Uterus (tissue), 4 donors: ENCODE data around the gene KLHL28. TPM values are rescaled to one million over a fixed set of nuclear protein-coding genes. Genes with fewer than 3 reads are reported as not detected.
"Not testable (repeated sequence)": the region's sequence is repeated elsewhere in the genome, so short reads cannot be mapped to it uniquely, and the experiment has no call there.

ENCODE experiments used
- DNase-seq, 2 donors: peaks; one replicate each; pipeline ENCODE4 v3.0.0-alpha.2; 2019 to 2020
- H3K27ac ChIP-seq, 2 donors: fragments of 200-600 bp; sonication (generic); 1 replicate in 1 of 2; 2 replicates in 1 of 2; pipeline ENCODE4 v1.5.1; 2016 to 2018
- H3K27me3 ChIP-seq, 2 donors: fragments of 200-600 bp; sonication (generic); one replicate each; pipeline ENCODE4 v1.5.1; 2018 to 2019; ENCODE audit warnings: control low read depth in 1 of 2
- H3K36me3 ChIP-seq, 2 donors: fragments of 200-600 bp; sonication (generic); one replicate each; pipeline ENCODE4 v1.5.1; 2019; ENCODE audit warnings: control low read depth in 1 of 2
- H3K4me1 ChIP-seq, 2 donors: fragments of 200-600 bp; sonication (generic); one replicate each; pipeline ENCODE4 v1.5.1; 2018 to 2019; ENCODE audit warnings: control low read depth in 1 of 2
- H3K4me3 ChIP-seq, 2 donors: fragments of 200-600 bp; sonication (generic); 1 replicate in 1 of 2; 2 replicates in 1 of 2; pipeline ENCODE4 v1.5.1; 2018 to 2019; ENCODE audit warnings: mild to moderate bottlenecking in 1 of 2
- H3K9me3 ChIP-seq, 2 donors: fragments of 200-600 bp; sonication (generic); one replicate each; pipeline ENCODE4 v1.5.1; 2019; ENCODE audit warnings: control low read depth in 1 of 2
- CTCF ChIP-seq, 4 experiments: fragments of 200-600 bp in 2 of 4; fragments of 450-650 bp in 2 of 4; sonication (generic) in 2 of 4; IDR thresholded peaks; one replicate each; pipeline ENCODE4 v1.5.1; 2016 to 2019; ENCODE audit warnings: antibody characterized with exemption in 4 of 4, mild to moderate bottlenecking in 2 of 4, moderate library complexity in 1 of 4
- POLR2A ChIP-seq, 2 donors: fragments of 450-650 bp; IDR thresholded peaks; one replicate each; pipeline ENCODE4 v1.6.1; 2016; ENCODE audit warnings: antibody characterized with exemption in 2 of 2, mild to moderate bottlenecking in 1 of 2, moderate library complexity in 1 of 2
- intact Hi-C: fragments of 100-400 bp; cut with DNase I; formaldehyde crosslinking; loops from one replicate; pipeline ENCODE4 v1.15.1; 2023; ENCODE audit warnings: low total_unique reads
- total RNA-seq, 4 donors: library from RNA; depleted of rRNA in 3 of 4; stranded (reverse); fragments of >200 nt in 3 of 4; gene quantifications; one replicate each; pipeline versions ENCODE4 v1.1.0 to v1.2.4, GENCODE V29; 2014 to 2023
- donor health status: DM: yes; HTN: yes; CAD: no.

Gene KLHL28
- total RNA-seq, 4 donors from 2014 or later: 3.6 to 40.2 (median 16.0) TPM

GRCh38 chr14:44895716-44896115 is 66.0 kb downstream of the KLHL28 start:
- Histone ChIP-seq H3K4me3 (no peak overlapping the region), H3K36me3 (no peaks in the 10 kb centered on the region), H3K4me1 (no peaks in the 10 kb centered on the region), H3K9me3 (no peaks in the 10 kb centered on the region), H3K27ac (peak overlapping the region; percentile 80 to 99), H3K27me3 (no peaks in the 10 kb centered on the region)
- no peak for DNase-seq
- TF ChIP-seq CTCF (IDR thresholded peaks at IDR 0.05) (no peak), POLR2A (IDR thresholded peaks at IDR 0.05) (no peak)
- intact Hi-C loops: loop anchor here (10.0 kb wide), 1 partner anchor 69 kb away; the partner anchor contains the start of genes KLHL28 and TOGARAM1

GRCh38 chr14:44893535-44893934 is 68.2 kb downstream of the KLHL28 start:
- H3K4me1 ChIP-seq: no peaks in the 10 kb centered on the region
- no peaks in the 10 kb centered on the region for H3K36me3 ChIP-seq
- no peaks in the 10 kb centered on the region for H3K27me3 ChIP-seq
- H3K27ac ChIP-seq: no peak overlapping the region
- no peak for TF ChIP-seq POLR2A (IDR thresholded peaks at IDR 0.05)
- TF ChIP-seq CTCF (IDR thresholded peaks at IDR 0.05): no peak
- intact Hi-C loops: loop anchor here (10.0 kb wide), 1 partner anchor 71 kb away; the partner anchor contains the start of genes KLHL28 and TOGARAM1
- no peak overlapping the region for H3K4me3 ChIP-seq
- no peaks in the 10 kb centered on the region for H3K9me3 ChIP-seq
- no peak for DNase-seq

- not testable (repeated sequence) for H3K4me3 ChIP-seq, H3K36me3 ChIP-seq, H3K27ac ChIP-seq, H3K4me1 ChIP-seq, H3K9me3 ChIP-seq, H3K27me3 ChIP-seq, DNase-seq
- intact Hi-C loops: loop anchor here (10.0 kb wide), 1 partner anchor 73 kb away; the partner anchor contains the start of genes KLHL28 and TOGARAM1
Measured at GRCh38 chr14:44891726-44892372, 69.9 kb downstream of the KLHL28 start.

- Histone ChIP-seq H3K9me3 (no peaks in the 10 kb centered on the region), H3K27me3 (no peaks in the 10 kb centered on the region), H3K4me3 (no peak overlapping the region), H3K27ac (no peak overlapping the region), H3K4me1 (no peaks in the 10 kb centered on the region), H3K36me3 (no peaks in the 10 kb centered on the region)
- intact Hi-C loops: loop anchor here (10.0 kb wide), 1 partner anchor 75 kb away; the partner anchor contains the start of genes KLHL28 and TOGARAM1
- no peak for DNase-seq
- TF ChIP-seq CTCF (IDR thresholded peaks at IDR 0.05) (no peak), POLR2A (IDR thresholded peaks at IDR 0.05) (no peak)
Measured at GRCh38 chr14:44889595-44890471, 71.9 kb downstream of the KLHL28 start.

GRCh38 chr14:44887596-44887955 is 74.2 kb downstream of the KLHL28 start:
- H3K27me3 ChIP-seq: no peaks in the 10 kb centered on the region
- H3K4me3 ChIP-seq: no peak overlapping the region
- no peaks in the 10 kb centered on the region for H3K4me1 ChIP-seq
- H3K9me3 ChIP-seq: no peaks in the 10 kb centered on the region
- no peak for DNase-seq
- TF ChIP-seq CTCF (IDR thresholded peaks at IDR 0.05) (no peak), POLR2A (IDR thresholded peaks at IDR 0.05) (no peak)
- intact Hi-C loops: no loop called here
- H3K36me3 ChIP-seq: no peaks in the 10 kb centered on the region
- no peak overlapping the region for H3K27ac ChIP-seq
